Activated CD8-positive, alpha-beta T cell treated with anti-CD3 and anti-CD28 coated beads for 36 hours (primary cell): ENCODE results near the gene LMNB1. TPM values are rescaled to one million over a fixed set of nuclear protein-coding genes. Genes with fewer than 3 reads are reported as not detected.

Source experiments
- ATAC-seq: fragments of 200-7000 bp; cut with Tn5 transposase; one replicate; pipeline ENCODE4 v1.10.0; 2021; ENCODE audit warnings: mild to moderate bottlenecking, moderate library complexity
- CTCF ChIA-PET: fragments of 350-600 bp; sonication (Branson Sonifier 250); formaldehyde crosslinking; loops from one replicate; lab custom pipeline; 2021; ENCODE audit warnings: antibody characterized with exemption; lab: Charles Lee
- POLR2A ChIA-PET: fragments of 350-600 bp; sonication (Branson Sonifier 250); formaldehyde crosslinking; loops from one replicate; lab custom pipeline; 2021; ENCODE audit warnings: antibody characterized with exemption; lab: Charles Lee
- DNase-seq: peaks from one replicate; pipeline ENCODE4 v3.0.0-alpha.2; 2020
- H3K27ac Mint-ChIP-seq: one replicate; pipeline ENCODE4 v1.8.0; 2021; ENCODE audit warnings: mild to moderate bottlenecking, mixed read lengths
- H3K27me3 Mint-ChIP-seq: one replicate; pipeline ENCODE4 v1.8.0; 2021; ENCODE audit warnings: mixed read lengths
- H3K36me3 Mint-ChIP-seq: one replicate; pipeline ENCODE4 v1.8.0; 2021; ENCODE audit warnings: low read depth, mixed read lengths
- H3K4me1 Mint-ChIP-seq: one replicate; pipeline ENCODE4 v1.8.0; 2021; ENCODE audit warnings: low read depth, mixed read lengths
- H3K4me3 Mint-ChIP-seq: one replicate; pipeline ENCODE4 v1.8.0; 2021; ENCODE audit warnings: mild to moderate bottlenecking, moderate library complexity, mixed read lengths
- H3K9me3 Mint-ChIP-seq: one replicate; pipeline ENCODE4 v1.8.0; 2021; ENCODE audit warnings: mixed read lengths
- CTCF ChIP-seq: fragments of 200-600 bp; IDR thresholded peaks from one replicate; pipeline ENCODE4 v1.8.0; 2022; ENCODE audit warnings: antibody characterized with exemption, mild to moderate bottlenecking
- intact Hi-C: fragments of 100-400 bp; cut with micrococcal nuclease; formaldehyde crosslinking; loops from one replicate; pipeline ENCODE4 v1.10.0; 2022
- total RNA-seq, 2 experiments: library from RNA; stranded (reverse); gene quantifications; one replicate each; pipeline ENCODE4 v1.2.3, GENCODE V29; 2021

Gene LMNB1
- total RNA-seq, 2 experiments from 2014 or later = 198 TPM

GRCh38 chr5:126830061-126830460 lies 53.1 kb downstream of the LMNB1 start:
- no peak overlapping the region for H3K4me3 Mint-ChIP-seq
- H3K27me3 Mint-ChIP-seq = no peaks in the 10 kb centered on the region
- H3K9me3 Mint-ChIP-seq = no peaks in the 10 kb centered on the region
- TF ChIP-seq CTCF = no peak
- ATAC-seq (no peak), DNase-seq (no peak)
- POLR2A ChIA-PET = interaction anchor here (0.8 to 1.6 kb wide), 2 partner anchors 13 to 52 kb away, joined by 3 to 5 read pairs; no protein-coding TSS in a partner anchor
- CTCF ChIA-PET = interaction anchor here (1.3 to 2.1 kb wide), 2 partner anchors 154 to 229 kb away, joined by 3 to 7 read pairs; partner anchors contain the start of gene PHAX
- H3K4me1 Mint-ChIP-seq = peaks cover 4% of the 10 kb centered on the region
- no peak overlapping the region for H3K27ac Mint-ChIP-seq
- intact Hi-C loops = no loop called here
- H3K36me3 Mint-ChIP-seq = peaks cover 67% of the 10 kb centered on the region

GRCh38 chr5:126831156-126831555 lies 54.2 kb downstream of the LMNB1 start:
- no peak for TF ChIP-seq CTCF
- POLR2A ChIA-PET = no interaction called here
- H3K27ac Mint-ChIP-seq = peak overlapping the region; percentile 46
- no peak for DNase-seq
- H3K27me3 Mint-ChIP-seq = no peaks in the 10 kb centered on the region
- no peak for ATAC-seq
- H3K4me3 Mint-ChIP-seq = no peak overlapping the region
- peaks cover 64% of the 10 kb centered on the region for H3K36me3 Mint-ChIP-seq
- intact Hi-C loops = no loop called here
- peaks cover 4% of the 10 kb centered on the region for H3K4me1 Mint-ChIP-seq
- H3K9me3 Mint-ChIP-seq = no peaks in the 10 kb centered on the region
- CTCF ChIA-PET = interaction anchor here (1.2 to 2.1 kb wide), 3 partner anchors 26 to 230 kb away, joined by 3 to 7 read pairs (median 3); partner anchors contain the start of gene PHAX

- Mint-ChIP-seq H3K4me3 (no peak overlapping the region), H3K36me3 (peaks cover 47% of the 10 kb centered on the region), H3K27me3 (no peaks in the 10 kb centered on the region), H3K4me1 (no peaks in the 10 kb centered on the region), H3K27ac (no peak overlapping the region), H3K9me3 (no peaks in the 10 kb centered on the region)
- DNase-seq (no peak), ATAC-seq (no peak)
- TF ChIP-seq CTCF = no peak
- CTCF ChIA-PET = interaction anchor here (1.0 to 1.5 kb wide), 2 partner anchors 10 to 230 kb away, joined by 3 to 4 read pairs; no protein-coding TSS in a partner anchor
- intact Hi-C loops = no loop called here
- POLR2A ChIA-PET = interaction anchor here (1.1 to 1.2 kb wide), 2 partner anchors 28 to 59 kb away, joined by 3 to 4 read pairs; partner anchors contain the start of gene LMNB1
Measured at GRCh38 chr5:126836778-126837177, 59.8 kb downstream of the LMNB1 start.

- DNase-seq = no peak
- CTCF ChIA-PET = interaction anchor here (1.0 to 1.5 kb wide), 2 partner anchors 11 to 229 kb away, joined by 3 to 4 read pairs; no protein-coding TSS in a partner anchor
Measured at GRCh38 chr5:126837242-126837641, 60.3 kb downstream of the LMNB1 start.

More at GRCh38 chr5:126837242-126837641, 60.3 kb downstream of the LMNB1 start:
- H3K27ac Mint-ChIP-seq = no peak overlapping the region
- no peaks in the 10 kb centered on the region for H3K4me1 Mint-ChIP-seq
- peaks cover 47% of the 10 kb centered on the region for H3K36me3 Mint-ChIP-seq
- no peaks in the 10 kb centered on the region for H3K27me3 Mint-ChIP-seq
- POLR2A ChIA-PET = interaction anchor here (1.1 to 1.2 kb wide), 2 partner anchors 28 to 60 kb away, joined by 3 to 4 read pairs; partner anchors contain the start of gene LMNB1
- intact Hi-C loops = no loop called here
- TF ChIP-seq CTCF = no peak
- H3K9me3 Mint-ChIP-seq = no peaks in the 10 kb centered on the region
- no peak overlapping the region for H3K4me3 Mint-ChIP-seq
- ATAC-seq = no peak
